ENCODE results near the gene C17orf113.

GRCh38 chr17:42009170-42009569 is 41.2 kb downstream of the C17orf113 start:
- TF ChIP-seq POLR2AphosphoS5 (IDR thresholded peaks at IDR 0.05; ENCODE audit: low read depth, low read length) (no peak), REST (IDR thresholded peaks at IDR 0.05; ENCODE audit: insufficient read depth in 1 of 2, low read depth in 2 of 2, low read length in 2 of 2) (no peak), TAF1 (IDR thresholded peaks at IDR 0.05; ENCODE audit: borderline replicate concordance, insufficient read depth, low read length) (no peak), SIN3A (IDR thresholded peaks at IDR 0.05; ENCODE audit: borderline replicate concordance, insufficient read depth, low read length) (no peak), FOXP2 (optimal IDR thresholded peaks at IDR 0.05; ENCODE audit: borderline replicate concordance, extremely low read depth, extremely low read length, insufficient read depth) (no peak)

Data from PFSK-1 (cell line).